NOMO-1 treated with DMSO at 0.1 percent for 48 hours (cell line): ENCODE results near the gene CREB3.

Experiments used
- DNase-seq: peaks from one replicate; lab custom pipeline; 2025; ENCODE audit not compliant: unreplicated experiment; lab: John Stamatoyannopoulos, UW

Gene CREB3

DNA sequence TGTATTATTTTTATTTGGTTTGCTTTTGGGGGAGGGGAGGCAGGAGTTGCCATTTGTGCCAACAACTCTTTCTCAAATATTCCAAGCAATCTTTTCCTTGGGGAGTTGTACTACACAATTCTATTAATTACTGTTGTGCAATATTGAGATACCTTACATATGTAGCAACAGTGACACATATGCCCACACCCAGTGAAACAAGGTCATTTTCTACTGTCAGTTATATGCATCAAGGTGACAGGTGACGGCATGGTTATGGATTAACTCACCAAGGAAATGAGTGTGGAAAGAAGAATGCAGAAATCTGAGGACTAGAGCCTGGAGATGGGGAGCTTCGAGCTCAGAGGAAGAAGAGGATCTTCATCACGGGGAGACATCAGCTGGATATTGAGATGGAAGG is 39.5 kb downstream of the CREB3 start:
- DNase-seq = no peak

DNA sequence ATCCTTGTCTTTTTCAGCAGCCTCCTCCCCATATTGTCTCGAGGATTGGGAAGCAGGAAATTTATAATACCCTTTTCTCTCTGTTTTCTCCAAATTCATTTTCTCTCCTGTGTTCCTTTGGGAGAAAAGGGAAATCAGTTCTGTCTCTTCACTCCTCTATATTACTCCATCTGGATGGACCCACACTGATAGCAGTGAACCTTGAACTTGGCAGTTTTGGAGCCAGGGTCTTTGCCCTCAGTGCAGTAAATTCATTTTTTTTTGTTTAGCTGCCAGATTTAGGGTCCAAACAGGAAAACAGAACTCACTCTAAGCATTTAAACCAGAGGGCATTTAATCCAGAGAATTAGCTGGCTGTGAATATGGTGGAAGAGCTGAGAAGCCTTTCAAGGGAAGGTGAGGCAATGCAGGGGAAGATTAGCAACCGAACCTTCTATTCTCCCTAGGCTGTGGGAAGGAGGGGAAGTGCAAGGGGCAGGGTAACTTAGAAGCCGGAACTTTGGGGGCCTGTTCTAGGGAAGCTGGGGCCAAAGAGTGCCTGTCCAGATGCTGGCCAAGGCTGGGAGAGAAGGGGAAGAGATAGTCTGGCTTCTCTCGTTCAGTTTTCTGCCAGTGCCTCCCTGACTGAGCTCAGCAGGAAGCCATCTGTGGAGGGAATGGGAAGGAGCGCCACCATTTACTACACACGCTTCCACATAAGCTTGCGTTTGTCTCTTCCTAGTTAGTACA is 42.6 kb downstream of the CREB3 start:
- DNase-seq = peak; percentile 75

DNA sequence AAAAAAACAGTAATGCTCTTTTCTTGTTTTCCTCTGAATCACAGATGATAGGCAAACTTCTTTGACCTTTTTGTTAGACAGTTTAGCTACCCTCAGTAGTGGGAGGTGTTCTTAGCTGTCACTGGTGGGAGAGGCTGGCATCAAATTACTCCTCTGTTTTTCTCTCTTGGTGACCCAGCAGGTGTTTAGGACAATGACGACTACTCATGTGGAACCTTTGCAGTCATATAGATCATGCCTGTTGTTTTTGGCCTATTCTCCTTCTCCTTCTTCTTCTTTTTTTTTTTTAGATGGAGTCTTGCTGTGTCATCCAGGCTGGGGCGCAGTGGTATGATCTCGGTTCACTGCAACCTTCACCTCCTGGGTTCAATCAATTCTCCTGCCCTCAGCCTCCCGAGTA is 43.6 kb downstream of the CREB3 start:
- no peak for DNase-seq

DNA sequence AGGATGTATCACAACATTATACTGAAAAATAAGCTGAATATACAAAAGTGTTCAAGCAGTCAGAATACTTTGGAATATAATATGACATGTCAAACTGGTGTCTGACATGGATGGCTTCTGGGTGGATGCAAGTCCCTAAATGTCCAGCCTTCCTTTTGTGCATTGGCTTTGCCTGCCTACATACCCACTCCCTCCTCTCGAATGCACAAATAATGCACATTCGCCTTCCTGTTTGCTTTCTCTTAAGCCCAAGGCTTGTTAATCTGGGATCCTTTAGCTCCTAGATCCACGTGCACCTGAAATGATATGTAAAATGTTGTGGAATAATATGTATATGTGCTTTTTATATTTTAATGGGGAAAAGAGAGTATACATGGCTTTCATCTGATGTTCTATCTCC is 46.0 kb downstream of the CREB3 start:
- DNase-seq = no peak

DNA sequence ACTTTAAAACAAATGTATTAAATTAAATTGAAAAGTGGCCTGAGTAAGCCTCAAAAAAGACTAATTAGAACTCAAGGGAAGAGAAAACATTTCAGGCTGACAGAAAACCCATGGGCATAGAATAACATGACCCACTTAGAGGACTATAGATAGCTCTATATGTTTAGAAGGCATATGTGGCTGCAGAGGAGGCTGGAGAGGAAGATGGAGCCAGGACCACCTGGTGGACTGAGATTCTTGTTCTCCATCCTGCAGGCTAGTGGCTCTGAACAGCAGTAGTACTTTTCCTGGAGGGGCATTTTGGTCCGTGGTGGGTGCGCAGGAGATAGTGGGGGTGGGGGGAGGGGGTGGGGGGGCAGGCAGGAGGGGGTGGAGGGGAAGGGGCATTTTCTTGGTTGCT is 48.6 kb downstream of the CREB3 start:
- DNase-seq = no peak

DNA sequence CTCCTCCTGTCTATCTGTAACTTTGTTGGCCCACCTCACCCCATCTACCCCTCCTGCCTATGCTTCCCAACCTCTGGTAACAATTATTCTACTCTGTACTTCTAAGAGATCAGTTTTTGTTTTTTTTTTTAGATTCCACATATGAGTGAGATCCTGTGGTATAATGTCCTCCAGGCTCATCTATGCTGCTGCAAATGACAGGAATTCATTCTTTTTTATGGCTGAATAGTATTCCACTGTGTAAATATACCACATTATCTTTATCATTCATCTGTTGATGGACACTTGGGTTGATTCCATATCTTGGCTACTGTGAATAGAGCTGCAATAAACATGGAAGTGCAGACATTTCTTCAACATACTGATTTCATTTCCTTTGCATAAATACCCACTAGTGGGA is 51.0 kb downstream of the CREB3 start:
- DNase-seq = no peak
